Common myeloid progenitor, CD34-positive (primary cell): ENCODE measurements around the gene PAQR8.

Experiments
- CTCF ChIA-PET: fragments of 350-600 bp; sonication (Branson Sonifier 250); formaldehyde crosslinking; loops from one replicate; lab custom pipeline; 2021; ENCODE audit warnings: antibody characterized with exemption; lab: Charles Lee
- POLR2A ChIA-PET: fragments of 350-600 bp; sonication (Branson Sonifier 250); formaldehyde crosslinking; loops from one replicate; lab custom pipeline; 2021; ENCODE audit warnings: antibody characterized with exemption; lab: Charles Lee
- DNase-seq, 3 donors: peaks; one replicate each; pipeline versions ENCODE4 v3.0.0 to v3.0.0-alpha.2; 2013
- H3K27ac ChIP-seq, 2 experiments: 1 replicate in 1 of 2; 2 replicates in 1 of 2; pipeline ENCODE4 v1.7.0; 2013; ENCODE audit warnings: inconsistent platforms in 2 of 2, low read length in 2 of 2, mild to moderate bottlenecking in 2 of 2, low read depth in 1 of 2, moderate library complexity in 1 of 2; ENCODE audit not compliant: severe bottlenecking in 2 of 2, insufficient read depth in 1 of 2, poor library complexity in 1 of 2
- H3K27me3 ChIP-seq, 5 experiments: replicated peaks in 2 of 5; 1 replicate in 3 of 5; 2 replicates in 2 of 5; pipeline versions ENCODE4 v1.6.1 to v1.7.0; 2013; ENCODE audit warnings: low read length in 4 of 5, mild to moderate bottlenecking in 2 of 5, moderate library complexity in 2 of 5, inconsistent platforms in 1 of 5; ENCODE audit not compliant: insufficient read depth in 5 of 5, control insufficient read depth in 4 of 5
- H3K36me3 ChIP-seq, 4 experiments: 1 replicate in 2 of 4; 2 replicates in 2 of 4; pipeline versions ENCODE4 v1.6.1 to v1.7.0; 2013; ENCODE audit warnings: low read length in 3 of 4, control low read depth in 1 of 4, mild to moderate bottlenecking in 1 of 4; ENCODE audit not compliant: control insufficient read depth in 4 of 4, insufficient read depth in 4 of 4
- H3K4me1 ChIP-seq, 4 experiments: 1 replicate in 3 of 4; 2 replicates in 1 of 4; pipeline versions ENCODE4 v1.6.1 to v1.7.1; 2013; ENCODE audit warnings: low read length in 3 of 4, mild to moderate bottlenecking in 3 of 4, control low read depth in 1 of 4, inconsistent platforms in 1 of 4, moderate library complexity in 1 of 4; ENCODE audit not compliant: control insufficient read depth in 4 of 4, insufficient read depth in 4 of 4; ENCODE audit errors: control extremely low read depth in 1 of 4
- H3K4me3 ChIP-seq, 7 experiments: 1 replicate in 4 of 7; 2 replicates in 3 of 7; pipeline versions ENCODE4 v1.5.1 to v1.7.0; 2013; ENCODE audit warnings: mild to moderate bottlenecking in 7 of 7, low read length in 6 of 7, moderate library complexity in 6 of 7, inconsistent platforms in 2 of 7, low read depth in 2 of 7, control low read depth in 1 of 7; ENCODE audit not compliant: insufficient read depth in 4 of 7, control insufficient read depth in 1 of 7; ENCODE audit errors: extremely low read depth in 1 of 7
- H3K9me3 ChIP-seq, 5 experiments: 1 replicate in 4 of 5; 2 replicates in 1 of 5; pipeline versions ENCODE4 v1.6.1 to v1.7.1; 2013; ENCODE audit warnings: low read length in 4 of 5, mild to moderate bottlenecking in 2 of 5, inconsistent platforms in 1 of 5, low read depth in 1 of 5, moderate library complexity in 1 of 5; ENCODE audit not compliant: control insufficient read depth in 4 of 5, insufficient read depth in 2 of 5; ENCODE audit errors: control extremely low read depth in 1 of 5
- WGBS: methylation state at CpG from one replicate; pipeline ENCODE4 v1.1.5; 2013; ENCODE audit not compliant: insufficient coverage; 5-methylcytosine and 5-hydroxymethylcytosine counted together

PAQR8 gene

DNA sequence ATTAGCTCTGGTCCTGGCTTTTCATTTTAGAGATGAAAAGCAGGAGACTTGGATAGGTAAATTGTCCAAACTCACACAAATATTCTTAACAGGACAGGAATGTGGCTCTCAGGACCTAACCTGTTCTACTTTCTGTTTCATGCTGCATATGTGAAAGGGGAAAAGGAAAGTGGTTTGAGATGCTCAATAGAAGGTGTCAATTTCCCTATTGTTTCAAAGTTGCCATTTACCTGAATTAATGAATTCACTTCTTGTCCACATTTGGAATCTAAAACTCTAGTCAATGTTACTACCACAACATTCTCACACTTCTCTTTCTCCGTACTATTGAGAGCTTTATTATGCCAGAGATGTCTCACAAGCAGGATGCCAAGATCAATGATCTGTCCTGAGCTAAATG is 53.4 kb downstream of the PAQR8 start:
- CTCF ChIA-PET, result interaction anchor here (1.0 to 8.1 kb wide), 14 partner anchors 8 to 255 kb away, joined by 3 to 66 read pairs (median 6); partner anchors contain the start of genes MCM3 and TMEM14A
- DNase-seq, result no peak
- Histone ChIP-seq H3K9me3 (no peaks in the 10 kb centered on the region), H3K36me3 (no peaks in the 10 kb centered on the region), H3K27ac (no peak overlapping the region), H3K27me3 (no peaks in the 10 kb centered on the region), H3K4me1 (peaks cover 12 to 47% (median 21%) of the 10 kb centered on the region in 4 experiments), H3K4me3 (no peak overlapping the region)
- POLR2A ChIA-PET, result no interaction called here
- WGBS, result no CpG with 5 or more reads among the region's 1 CpG

DNA sequence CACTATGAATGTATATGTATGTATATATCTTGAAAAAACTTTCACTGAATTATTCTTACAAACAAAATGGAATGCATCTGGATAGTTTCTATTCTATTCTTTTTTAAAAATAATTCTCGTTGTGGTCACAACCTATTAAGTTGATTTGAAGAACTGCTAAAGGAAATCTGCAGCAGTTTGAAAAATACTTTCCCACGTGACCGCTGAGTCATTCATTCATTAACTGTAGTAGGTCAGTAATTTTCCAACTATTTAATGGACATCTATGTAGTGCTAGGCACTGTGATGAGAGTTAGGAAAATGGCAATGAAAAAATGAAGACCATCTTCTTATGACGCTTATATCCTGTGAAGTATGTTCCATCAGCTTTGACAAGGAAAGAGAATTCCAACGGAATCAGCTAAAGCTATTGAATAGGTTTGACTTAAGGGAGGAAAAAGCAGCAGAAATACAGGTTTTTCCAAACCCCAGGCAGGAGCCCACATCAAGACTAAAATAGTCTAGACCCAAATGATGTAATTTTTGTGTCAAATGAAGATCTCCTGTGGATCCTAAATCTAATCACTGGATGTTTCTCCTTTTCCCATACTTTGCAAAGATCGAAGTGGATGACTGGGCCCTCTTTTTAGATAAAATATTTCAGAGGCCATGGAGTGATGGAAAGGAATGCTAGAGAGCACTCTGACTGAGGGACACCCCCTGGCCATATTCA is 54.1 kb downstream of the PAQR8 start:
- peak in 2 of 3 donors; percentile 60 to 66 for DNase-seq
- Histone ChIP-seq H3K27me3 (no peaks in the 10 kb centered on the region), H3K27ac (no peak overlapping the region), H3K4me3 (peak overlapping the region in 1 of 7 experiments; percentile 19), H3K9me3 (no peaks in the 10 kb centered on the region), H3K4me1 (peaks cover 12 to 54% (median 28%) of the 10 kb centered on the region in 4 experiments), H3K36me3 (no peaks in the 10 kb centered on the region)
- ChIA-PET CTCF (interaction anchor here (0.8 to 8.1 kb wide), 20 partner anchors 9 to 652 kb away, joined by 3 to 66 read pairs (median 5); partner anchors contain the start of genes MCM3 and TMEM14A), POLR2A (no interaction called here)
- WGBS, result 29% methylated on average over 3 of the region's 6 CpGs

DNA sequence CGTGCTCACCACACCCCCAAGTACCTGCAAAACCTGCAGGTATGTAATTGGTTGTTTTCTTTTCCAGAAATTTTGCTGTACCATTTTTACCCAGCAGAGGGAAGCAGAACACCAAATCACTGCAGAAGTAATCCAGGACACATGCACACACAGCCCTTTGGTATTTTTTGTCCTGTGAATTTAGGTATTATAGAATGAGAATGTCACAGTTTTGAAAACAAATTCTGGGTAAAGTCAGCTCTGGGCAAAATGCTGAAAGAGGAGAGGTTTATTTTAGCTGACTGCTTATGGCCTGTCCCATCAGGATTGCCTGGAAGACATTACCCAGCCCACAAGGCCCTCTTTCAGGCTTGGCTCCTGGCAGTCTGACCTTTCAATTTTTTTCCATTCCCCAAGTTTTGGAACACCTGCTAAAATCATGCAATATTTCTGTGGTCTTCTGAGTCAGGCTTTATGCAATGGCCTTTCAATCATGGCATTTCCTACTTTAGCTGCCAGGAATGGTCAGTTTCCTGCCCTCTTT is 54.7 kb downstream of the PAQR8 start:
- no CpG with 5 or more reads among the region's 1 CpG for WGBS
- no peak overlapping the region for H3K4me3 ChIP-seq
- H3K4me1 ChIP-seq, result peaks cover 12 to 55% (median 29%) of the 10 kb centered on the region in 4 experiments
- no peak overlapping the region for H3K27ac ChIP-seq
- H3K36me3 ChIP-seq, result no peaks in the 10 kb centered on the region
- peak; percentile 64 to 83 (median 75) for DNase-seq
- ChIA-PET CTCF (interaction anchor here (0.7 to 8.1 kb wide), 21 partner anchors 8 to 652 kb away, joined by 3 to 66 read pairs (median 5); partner anchors contain the start of genes MCM3 and TMEM14A), POLR2A (no interaction called here)
- no peaks in the 10 kb centered on the region for H3K27me3 ChIP-seq
- no peaks in the 10 kb centered on the region for H3K9me3 ChIP-seq

DNA sequence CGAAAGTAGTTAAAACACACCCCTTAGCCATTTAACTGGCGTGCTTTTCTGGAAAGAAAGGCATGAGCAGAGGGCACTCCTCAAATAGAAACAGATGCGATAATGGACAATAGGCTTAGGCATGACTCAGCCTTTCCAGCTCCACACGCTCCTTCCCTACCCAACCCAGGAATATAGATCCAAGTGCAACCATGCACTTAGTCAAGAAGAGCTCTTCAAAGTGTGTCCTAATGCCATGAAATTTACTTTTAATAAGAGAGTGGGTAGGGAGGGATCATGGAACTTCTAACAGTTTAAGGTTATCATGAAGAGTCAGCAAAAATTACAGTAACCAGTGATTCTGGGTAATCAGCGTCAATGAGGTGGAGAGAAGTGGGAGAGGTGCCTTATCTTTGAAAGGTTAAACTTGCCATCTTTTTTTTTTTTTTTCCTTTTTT is 55.7 kb downstream of the PAQR8 start:
- no peak overlapping the region for H3K4me3 ChIP-seq
- CTCF ChIA-PET, result interaction anchor here (0.8 to 8.1 kb wide), 12 partner anchors 9 to 651 kb away, joined by 3 to 66 read pairs (median 4); no protein-coding TSS in a partner anchor
- DNase-seq, result no peak
- 97% methylated on average over 3 of the region's 5 CpGs for WGBS
- no peaks in the 10 kb centered on the region for H3K9me3 ChIP-seq
- H3K36me3 ChIP-seq, result no peaks in the 10 kb centered on the region
- H3K27ac ChIP-seq, result no peak overlapping the region
- POLR2A ChIA-PET, result no interaction called here
- peaks cover 12 to 55% (median 29%) of the 10 kb centered on the region in 4 experiments for H3K4me1 ChIP-seq
- no peaks in the 10 kb centered on the region for H3K27me3 ChIP-seq

DNA sequence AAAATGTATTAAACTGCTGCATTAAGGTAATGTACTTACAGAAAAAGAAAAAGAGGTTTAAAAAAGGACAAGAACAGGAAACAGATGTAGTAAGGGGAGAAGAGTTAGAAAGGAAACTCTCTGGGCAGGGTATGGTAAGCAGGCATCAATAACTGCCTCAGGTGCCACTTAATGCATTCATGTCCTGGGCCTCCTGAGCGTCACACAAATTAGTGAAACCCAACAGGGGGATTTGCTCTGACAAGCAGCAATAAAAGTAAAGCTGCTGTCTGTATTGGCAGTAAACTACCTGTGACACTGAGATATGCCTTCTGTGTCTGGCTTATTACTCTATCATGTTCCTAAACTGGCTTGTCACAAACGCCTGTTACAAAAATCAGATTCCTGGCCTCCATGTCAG is 56.7 kb downstream of the PAQR8 start:
- peaks cover 12 to 55% (median 29%) of the 10 kb centered on the region in 4 experiments for H3K4me1 ChIP-seq
- POLR2A ChIA-PET, result no interaction called here
- no peaks in the 10 kb centered on the region for H3K27me3 ChIP-seq
- CTCF ChIA-PET, result interaction anchor here (0.9 to 8.1 kb wide), 11 partner anchors 8 to 249 kb away, joined by 3 to 66 read pairs (median 5); no protein-coding TSS in a partner anchor
- 45% methylated on average over 2 of the region's 2 CpGs for WGBS
- H3K9me3 ChIP-seq, result no peaks in the 10 kb centered on the region
- no peak overlapping the region for H3K27ac ChIP-seq
- peak in 1 of 3 donors; percentile 16 for DNase-seq
- H3K4me3 ChIP-seq, result no peak overlapping the region
- H3K36me3 ChIP-seq, result no peaks in the 10 kb centered on the region

DNA sequence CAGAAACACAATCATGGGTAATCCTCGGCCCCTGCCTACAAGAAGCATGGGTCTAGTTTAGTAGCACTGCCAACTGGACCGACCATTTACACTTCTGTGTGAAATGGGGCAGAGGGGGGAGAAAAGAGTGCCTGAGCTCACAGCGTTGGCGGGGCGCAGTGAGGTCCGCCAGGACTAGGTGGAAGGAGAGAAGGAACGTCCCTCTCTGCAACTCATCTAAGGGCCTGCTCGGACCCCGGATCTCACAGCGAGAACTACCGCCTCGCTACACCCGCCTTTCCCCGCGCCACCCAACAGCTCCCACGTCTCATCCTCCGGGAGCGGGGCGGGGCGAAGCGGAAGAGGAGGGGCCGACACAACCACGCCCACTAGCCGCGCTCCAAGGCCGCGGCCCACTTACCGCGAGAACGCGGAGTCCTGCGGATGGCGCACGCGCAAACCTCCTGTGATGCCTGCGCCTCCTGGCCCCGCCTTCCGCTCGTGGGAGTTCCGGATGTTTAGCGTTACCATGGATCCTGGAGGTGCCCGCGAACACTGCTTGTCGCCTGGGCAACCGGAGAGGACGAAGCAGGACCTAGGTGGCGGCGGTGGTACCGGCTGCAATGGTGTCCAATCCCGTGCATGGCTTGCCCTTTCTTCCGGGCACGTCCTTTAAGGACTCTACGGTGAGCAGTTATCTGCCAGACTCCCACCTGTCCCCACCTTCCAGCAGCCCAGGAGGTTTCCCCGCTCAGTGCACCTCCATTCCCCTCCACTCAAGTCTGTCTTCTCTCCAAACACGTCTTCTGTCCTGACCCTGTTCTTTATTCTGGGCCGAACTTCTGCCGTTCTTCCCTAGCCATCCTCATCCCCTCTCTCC is 58.1 kb downstream of the PAQR8 start, which contains the start of gene EFHC1:
Gene EFHC1, plus strand, starts transcription at position 534 of the 859 bp plus-strand sequence. Its CDS starts 69 bp downstream, at position 603.
- ChIA-PET CTCF (interaction anchor here (0.7 to 8.1 kb wide), 15 partner anchors 9 to 237 kb away, joined by 3 to 64 read pairs (median 3); no protein-coding TSS in a partner anchor), POLR2A (no interaction called here)
- WGBS, result 0% methylated on average over 56 of the region's 57 CpGs

More for the DNA sequence above, 58.1 kb downstream of the PAQR8 start, which contains the start of gene EFHC1:
- Histone ChIP-seq H3K4me3 (peak within 1 kb of the TSS; percentile 76 to 99 (median 87)), H3K36me3 (peaks cover 0 to 5% (median 0%) of the 10 kb centered on the region in 4 experiments), H3K27ac (peak within 1 kb of the TSS; percentile 69 to 91), H3K9me3 (no peaks in the 10 kb centered on the region), H3K27me3 (no peaks in the 10 kb centered on the region), H3K4me1 (peaks cover 12 to 55% (median 29%) of the 10 kb centered on the region in 4 experiments)
- peak; percentile 97 to 98 (median 97) for DNase-seq
